IPS-20b (cell line): Measurements from ENCODE around the gene MAP2K5.

Experiments
- H3K27ac ChIP-seq: one replicate; pipeline ENCODE4 v1.5.1; 2013; ENCODE audit warnings: low read length
- H3K27me3 ChIP-seq: 2 replicates; pipeline ENCODE4 v1.6.1; 2013; ENCODE audit warnings: mild to moderate bottlenecking, low read length, inconsistent platforms; ENCODE audit not compliant: insufficient read depth
- H3K36me3 ChIP-seq: 2 replicates; pipeline ENCODE4 v1.6.1; 2013; ENCODE audit warnings: low read depth, mild to moderate bottlenecking, inconsistent platforms, low read length, moderate library complexity; ENCODE audit not compliant: insufficient read depth
- H3K4me1 ChIP-seq: 2 replicates; pipeline ENCODE4 v1.6.1; 2013; ENCODE audit warnings: mild to moderate bottlenecking, control low read depth, inconsistent platforms, low read length, moderate library complexity; ENCODE audit not compliant: insufficient read depth
- H3K4me3 ChIP-seq: 2 replicates; pipeline ENCODE4 v1.5.1; 2013; ENCODE audit warnings: mild to moderate bottlenecking, low read length, inconsistent platforms
- H3K9ac ChIP-seq: 2 replicates; pipeline ENCODE4 v1.6.1; 2013; ENCODE audit warnings: low read depth, mild to moderate bottlenecking, inconsistent platforms, low read length, moderate library complexity
- H3K9me3 ChIP-seq: 2 replicates; pipeline ENCODE4 v1.6.1; 2013; ENCODE audit warnings: mild to moderate bottlenecking, low read depth, low read length, inconsistent platforms; ENCODE audit not compliant: insufficient read depth

Gene MAP2K5

GRCh38 chr15:67564021-67564967 is 21.8 kb downstream of the MAP2K5 start:
- no peaks in the 10 kb centered on the region for H3K36me3 ChIP-seq
- H3K9me3 ChIP-seq: no peaks in the 10 kb centered on the region
- H3K4me1 ChIP-seq: peaks cover 3% of the 10 kb centered on the region; the same call in 1 of the 2 replicates
- H3K4me3 ChIP-seq: no peak overlapping the region
- no peak overlapping the region for H3K9ac ChIP-seq
- no peak overlapping the region for H3K27ac ChIP-seq
- no peaks in the 10 kb centered on the region for H3K27me3 ChIP-seq

- no peak overlapping the region for H3K4me3 ChIP-seq
- no peak overlapping the region for H3K9ac ChIP-seq
- no peaks in the 10 kb centered on the region for H3K27me3 ChIP-seq
- no peaks in the 10 kb centered on the region for H3K36me3 ChIP-seq
- no peak overlapping the region for H3K27ac ChIP-seq
- H3K4me1 ChIP-seq: peaks cover 3% of the 10 kb centered on the region; the same call in 1 of the 2 replicates
- no peaks in the 10 kb centered on the region for H3K9me3 ChIP-seq
Observed at GRCh38 chr15:67564968-67565345, 22.5 kb downstream of the MAP2K5 start.

- H3K4me3 ChIP-seq: no peak overlapping the region
- H3K36me3 ChIP-seq: no peaks in the 10 kb centered on the region
- no peaks in the 10 kb centered on the region for H3K27me3 ChIP-seq
- no peak overlapping the region for H3K27ac ChIP-seq
- H3K9ac ChIP-seq: no peak overlapping the region
- H3K4me1 ChIP-seq: no peaks in the 10 kb centered on the region
- H3K9me3 ChIP-seq: no peaks in the 10 kb centered on the region
Observed at GRCh38 chr15:67569668-67570067, 27.2 kb downstream of the MAP2K5 start.

- no peaks in the 10 kb centered on the region for H3K36me3 ChIP-seq
- H3K9ac ChIP-seq: no peak overlapping the region
- H3K4me3 ChIP-seq: no peak overlapping the region
- no peaks in the 10 kb centered on the region; the same call in 1 of the 2 replicates for H3K4me1 ChIP-seq
- no peaks in the 10 kb centered on the region for H3K9me3 ChIP-seq
- H3K27ac ChIP-seq: no peak overlapping the region
- H3K27me3 ChIP-seq: no peaks in the 10 kb centered on the region
Observed at GRCh38 chr15:67570875-67571647, 28.6 kb downstream of the MAP2K5 start.

GRCh38 chr15:67571648-67572415 is 29.3 kb downstream of the MAP2K5 start:
- Histone ChIP-seq H3K36me3 (no peaks in the 10 kb centered on the region), H3K9ac (no peak overlapping the region), H3K27ac (no peak overlapping the region), H3K9me3 (no peaks in the 10 kb centered on the region), H3K27me3 (no peaks in the 10 kb centered on the region), H3K4me3 (no peak overlapping the region), H3K4me1 (no peaks in the 10 kb centered on the region; the same call in 1 of the 2 replicates)

GRCh38 chr15:67573194-67573593 is 30.7 kb downstream of the MAP2K5 start:
- Histone ChIP-seq H3K9ac (no peak overlapping the region), H3K27me3 (no peaks in the 10 kb centered on the region), H3K36me3 (no peaks in the 10 kb centered on the region), H3K9me3 (no peaks in the 10 kb centered on the region), H3K27ac (no peak overlapping the region), H3K4me1 (no peaks in the 10 kb centered on the region; the same call in 1 of the 2 replicates), H3K4me3 (no peak overlapping the region)

- Histone ChIP-seq H3K27me3 (no peaks in the 10 kb centered on the region), H3K9me3 (no peaks in the 10 kb centered on the region), H3K9ac (no peak overlapping the region), H3K4me3 (no peak overlapping the region), H3K4me1 (no peaks in the 10 kb centered on the region; the same call in 1 of the 2 replicates), H3K27ac (no peak overlapping the region), H3K36me3 (no peaks in the 10 kb centered on the region)
Observed at GRCh38 chr15:67575039-67575502, 32.6 kb downstream of the MAP2K5 start.

GRCh38 chr15:67578020-67578600 is 35.6 kb downstream of the MAP2K5 start:
- Histone ChIP-seq H3K36me3 (no peaks in the 10 kb centered on the region), H3K9me3 (no peaks in the 10 kb centered on the region), H3K27ac (no peak overlapping the region), H3K4me3 (no peak overlapping the region), H3K4me1 (no peaks in the 10 kb centered on the region; the same call in 1 of the 2 replicates), H3K9ac (no peak overlapping the region), H3K27me3 (no peaks in the 10 kb centered on the region)

- Histone ChIP-seq H3K27ac (no peak overlapping the region), H3K9ac (no peak overlapping the region), H3K27me3 (no peaks in the 10 kb centered on the region), H3K9me3 (no peaks in the 10 kb centered on the region), H3K4me3 (no peak overlapping the region), H3K36me3 (no peaks in the 10 kb centered on the region), H3K4me1 (no peaks in the 10 kb centered on the region; the same call in 1 of the 2 replicates)
Observed at GRCh38 chr15:67579164-67579563, 36.7 kb downstream of the MAP2K5 start.

- no peak overlapping the region for H3K4me3 ChIP-seq
- H3K27me3 ChIP-seq: no peaks in the 10 kb centered on the region
- H3K9ac ChIP-seq: no peak overlapping the region
- no peaks in the 10 kb centered on the region for H3K9me3 ChIP-seq
- H3K4me1 ChIP-seq: no peaks in the 10 kb centered on the region; the same call in 1 of the 2 replicates
- no peaks in the 10 kb centered on the region for H3K36me3 ChIP-seq
- H3K27ac ChIP-seq: no peak overlapping the region
Observed at GRCh38 chr15:67579967-67580366, 37.5 kb downstream of the MAP2K5 start.

- Histone ChIP-seq H3K27me3 (no peaks in the 10 kb centered on the region), H3K4me3 (no peak overlapping the region), H3K9me3 (no peaks in the 10 kb centered on the region), H3K27ac (no peak overlapping the region), H3K4me1 (no peaks in the 10 kb centered on the region), H3K36me3 (peaks cover 19% of the 10 kb centered on the region), H3K9ac (no peak overlapping the region)
Observed at GRCh38 chr15:67584157-67584556, 41.7 kb downstream of the MAP2K5 start.
